HepG2 (cell line): ENCODE data around the gene NXPH1. TPM values are rescaled to one million over a fixed set of nuclear protein-coding genes. Genes with fewer than 3 reads are reported as not detected.

Experiments
- ATAC-seq: fragments of 200-7000 bp; cut with Tn5 transposase; 3 replicates; pipeline ENCODE4 v1.9.1; 2020; ENCODE audit warnings: mild to moderate bottlenecking, moderate library complexity
- BruUV-seq: library from RNA; stranded (reverse); fragments of 400-500 nt; replicated peaks from 2 replicates; lab custom pipeline; 2021; lab: Mats Ljungman, UMichigan
- CTCF ChIA-PET: fragments of 300-600 bp; formaldehyde crosslinking; extraction: SDS; loops from one replicate; lab custom pipeline; 2021; ENCODE audit warnings: low total read pairs, inconsistent platforms, low intra/inter-chr PET ratio; lab: Yijun Ruan, JAX
- POLR2A ChIA-PET: fragments of 350-600 bp; sonication (Branson Sonifier 250); formaldehyde crosslinking; loops from one replicate; lab custom pipeline; 2020; ENCODE audit warnings: antibody characterized with exemption, inconsistent platforms; lab: Yijun Ruan, JAX
- DNase-seq: peaks from one replicate; pipeline ENCODE4 v3.0.0-alpha.2; 2015; ENCODE audit warnings: low spot score
- FAIRE-seq: peaks from 3 replicates; lab custom pipeline; 2011; peaks lifted over from hg19 to GRCh38; lab: Jason Lieb, UNC
- H2AFZ ChIP-seq: one replicate; pipeline ENCODE4 v1.6.1; 2011; ENCODE audit warnings: low read length, inconsistent platforms
- H3K27ac ChIP-seq: fragments of 300-600 bp; 3 replicates; pipeline ENCODE4 v1.8.0; 2011; ENCODE audit warnings: mixed run types, mild to moderate bottlenecking, mixed read lengths, low read length, inconsistent platforms; ENCODE audit not compliant: insufficient read depth; ENCODE audit errors: extremely low read length
- H3K27me3 ChIP-seq, 2 experiments: fragments of 200-600 bp in 1 of 2; 2 replicates in 1 of 2; 3 replicates in 1 of 2; pipeline versions ENCODE4 v1.6.0 to v1.8.0; 2011; ENCODE audit warnings: low read length in 2 of 2, mild to moderate bottlenecking in 2 of 2, moderate library complexity in 2 of 2, inconsistent platforms in 1 of 2; ENCODE audit not compliant: insufficient read depth in 2 of 2, control insufficient read depth in 1 of 2
- H3K36me3 ChIP-seq, 2 experiments: fragments of 200-600 bp in 1 of 2; replicated peaks in 1 of 2; 2 replicates in 1 of 2; 3 replicates in 1 of 2; pipeline versions ENCODE4 v1.5.1 to v1.8.0; 2011; ENCODE audit warnings: low read length in 2 of 2, inconsistent platforms in 1 of 2; ENCODE audit not compliant: insufficient read depth in 2 of 2, control insufficient read depth in 1 of 2
- H3K4me1 ChIP-seq: 2 replicates; pipeline ENCODE4 v1.5.1; 2012; ENCODE audit warnings: low read length, inconsistent platforms; ENCODE audit not compliant: insufficient read depth
- H3K4me2 ChIP-seq: 2 replicates; pipeline ENCODE4 v1.6.0; 2011; ENCODE audit warnings: low read depth, low read length, inconsistent platforms
- H3K4me3 ChIP-seq, 3 experiments: fragments of 200-600 bp in 1 of 3; sonication (generic), shearing (Covaris generic) in 1 of 3; replicated peaks in 1 of 3; 2 replicates each; pipeline ENCODE4 v1.5.1; 2011 to 2016; ENCODE audit warnings: low read length in 3 of 3, inconsistent platforms in 2 of 3, low read depth in 2 of 3, mild to moderate bottlenecking in 2 of 3, control low read depth in 1 of 3, mixed read lengths in 1 of 3; ENCODE audit not compliant: insufficient read depth in 1 of 3
- H3K79me2 ChIP-seq: one replicate; pipeline ENCODE4 v1.6.1; 2011; ENCODE audit warnings: low read length, inconsistent platforms; ENCODE audit not compliant: insufficient read depth
- H3K9ac ChIP-seq: 2 replicates; pipeline ENCODE4 v1.6.0; 2011; ENCODE audit warnings: mild to moderate bottlenecking, low read depth, low read length, inconsistent platforms; ENCODE audit not compliant: insufficient read depth
- H3K9me3 ChIP-seq: 2 replicates; pipeline ENCODE4 v1.5.1; 2012; ENCODE audit warnings: mild to moderate bottlenecking, low read length
- H4K20me1 ChIP-seq: 2 replicates; pipeline ENCODE4 v1.6.0; 2011; ENCODE audit warnings: inconsistent platforms, mild to moderate bottlenecking, low read length, moderate library complexity; ENCODE audit not compliant: insufficient read depth
- PHF20 ChIP-seq: sonication (generic); formaldehyde crosslinking; IDR thresholded peaks from 2 replicates; pipeline ENCODE4 v1.5.0; 2020; ENCODE audit warnings: mild to moderate bottlenecking, missing genetic modification reagents
- ZNF549 ChIP-seq: sonication (generic); formaldehyde crosslinking; IDR thresholded peaks from 2 replicates; pipeline ENCODE4 v1.5.0; 2020; ENCODE audit warnings: missing genetic modification reagents
- ZNF720 ChIP-seq: sonication (generic); formaldehyde crosslinking; IDR thresholded peaks from 2 replicates; pipeline ENCODE4 v1.4.0; 2020; ENCODE audit warnings: missing genetic modification reagents
- ZSCAN12 ChIP-seq: sonication (generic); formaldehyde crosslinking; IDR thresholded peaks from 2 replicates; pipeline ENCODE4 v1.9.0; 2021; ENCODE audit warnings: mild to moderate bottlenecking, missing genetic modification reagents
- WGBS: methylation state at CpG from one replicate; pipeline ENCODE4 v1.1.6; 2017; ENCODE audit warnings: low lambda C conversion rate; 5-methylcytosine and 5-hydroxymethylcytosine counted together
- in situ Hi-C: cut with HindIII; loops from 2 replicates; pipeline ENCODE4 v1.10.0; 2017; ENCODE audit warnings: low pct_unique_long_range_greater_than_20kb; ENCODE audit not compliant: extremely low pct_ligation_motif_present
- intact Hi-C: fragments of 100-400 bp; cut with micrococcal nuclease; formaldehyde crosslinking; loops from one replicate; pipeline ENCODE4 v1.10.0; 2022; ENCODE audit not compliant: unreplicated experiment
- polyA plus RNA-seq, 8 experiments: library from polyadenylated mRNA; depleted of rRNA in 3 of 8; stranded (reverse) in 7 of 8; unstranded in 1 of 8; fragments of >200 nt; fragmentation: Illumina TruSeq in 4 of 8; extraction: Trizol in 4 of 8; gene quantifications; 2 replicates each; pipeline versions ENCODE4 v1.2.1 to v1.2.3, GENCODE V29; 2011 to 2016; ENCODE audit warnings: low read depth in 4 of 8, missing spikeins in 1 of 8, mixed read lengths in 1 of 8; ENCODE audit not compliant: insufficient read depth in 1 of 8
- total RNA-seq, 5 experiments: library from RNA; depleted of rRNA; stranded (reverse); fragments of >200 nt; fragmentation: Illumina TruSeq; extraction: Trizol; gene quantifications; 2 replicates each; pipeline ENCODE4 v1.2.3, GENCODE V29; 2016; ENCODE audit warnings: low read depth in 1 of 5
- TF ChIP-seq, protein P1 (sequence below): sonication (generic); formaldehyde crosslinking; IDR thresholded peaks from 2 replicates; pipeline ENCODE4 v1.5.0; 2020; ENCODE audit warnings: mild to moderate bottlenecking, missing genetic modification reagents, moderate library complexity
- TF ChIP-seq, protein P2 (sequence below): sonication (generic); formaldehyde crosslinking; IDR thresholded peaks from 2 replicates; pipeline ENCODE4 v1.5.0; 2020; ENCODE audit warnings: missing genetic modification reagents
- TF ChIP-seq, protein P3 (sequence below): sonication (generic); formaldehyde crosslinking; IDR thresholded peaks from 2 replicates; pipeline ENCODE4 v1.9.0; 2022; ENCODE audit warnings: low read depth, missing genetic modification reagents

The NXPH1 gene
- total and polyA plus RNA-seq, 2 of the 13 experiments (the other 11 are each of a cell fraction or from before 2014, with no cell fraction given) = not detected

DNA sequence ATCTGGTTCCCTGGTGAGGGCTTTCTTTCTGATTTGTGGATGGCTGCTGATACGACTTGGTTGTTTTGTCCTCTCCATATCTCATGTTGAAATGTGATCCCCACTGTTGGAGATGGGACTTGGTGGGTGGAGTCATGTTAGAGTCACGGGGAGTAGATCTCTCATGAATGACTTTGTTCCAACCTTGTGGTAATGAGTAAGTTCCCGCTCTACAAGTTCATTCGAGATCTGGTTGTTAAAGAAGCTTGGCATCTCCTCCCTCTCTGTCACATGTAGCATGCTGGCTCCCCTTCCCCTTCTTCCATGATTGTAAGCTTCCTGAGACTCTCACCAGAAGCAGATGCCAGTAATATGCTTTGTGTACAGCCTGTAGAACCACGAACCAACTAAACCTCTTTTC is 37.1 kb upstream of the NXPH1 start:
- H2AFZ ChIP-seq = no peak overlapping the region
- no peak overlapping the region for H3K9ac ChIP-seq
- H3K4me1 ChIP-seq = no peaks in the 10 kb centered on the region
- 8% methylated on average over 5 of the region's 5 CpGs for whole genome bisulfite sequencing
- no peak overlapping the region for H3K4me2 ChIP-seq
- H3K79me2 ChIP-seq = no peaks in the 10 kb centered on the region
- intact Hi-C loops = no loop called here
- BruUV-seq = no TSS peak
- no peak for DNase-seq
- H3K4me3 ChIP-seq = no peak overlapping the region
- in situ Hi-C loops = no loop called here
- no peaks in the 10 kb centered on the region for H3K9me3 ChIP-seq
- FAIRE-seq = no peak
- no peaks in the 10 kb centered on the region for H3K27me3 ChIP-seq
- TF ChIP-seq, protein P1, sequence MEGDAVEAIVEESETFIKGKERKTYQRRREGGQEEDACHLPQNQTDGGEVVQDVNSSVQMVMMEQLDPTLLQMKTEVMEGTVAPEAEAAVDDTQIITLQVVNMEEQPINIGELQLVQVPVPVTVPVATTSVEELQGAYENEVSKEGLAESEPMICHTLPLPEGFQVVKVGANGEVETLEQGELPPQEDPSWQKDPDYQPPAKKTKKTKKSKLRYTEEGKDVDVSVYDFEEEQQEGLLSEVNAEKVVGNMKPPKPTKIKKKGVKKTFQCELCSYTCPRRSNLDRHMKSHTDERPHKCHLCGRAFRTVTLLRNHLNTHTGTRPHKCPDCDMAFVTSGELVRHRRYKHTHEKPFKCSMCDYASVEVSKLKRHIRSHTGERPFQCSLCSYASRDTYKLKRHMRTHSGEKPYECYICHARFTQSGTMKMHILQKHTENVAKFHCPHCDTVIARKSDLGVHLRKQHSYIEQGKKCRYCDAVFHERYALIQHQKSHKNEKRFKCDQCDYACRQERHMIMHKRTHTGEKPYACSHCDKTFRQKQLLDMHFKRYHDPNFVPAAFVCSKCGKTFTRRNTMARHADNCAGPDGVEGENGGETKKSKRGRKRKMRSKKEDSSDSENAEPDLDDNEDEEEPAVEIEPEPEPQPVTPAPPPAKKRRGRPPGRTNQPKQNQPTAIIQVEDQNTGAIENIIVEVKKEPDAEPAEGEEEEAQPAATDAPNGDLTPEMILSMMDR (CRISPR knock-in tag) = no peak
- TF ChIP-seq ZSCAN12 (no peak), ZNF720 (CRISPR knock-in tag) (no peak), PHF20 (CRISPR knock-in tag) (no peak), ZNF549 (no peak)
- TF ChIP-seq, protein P2, sequence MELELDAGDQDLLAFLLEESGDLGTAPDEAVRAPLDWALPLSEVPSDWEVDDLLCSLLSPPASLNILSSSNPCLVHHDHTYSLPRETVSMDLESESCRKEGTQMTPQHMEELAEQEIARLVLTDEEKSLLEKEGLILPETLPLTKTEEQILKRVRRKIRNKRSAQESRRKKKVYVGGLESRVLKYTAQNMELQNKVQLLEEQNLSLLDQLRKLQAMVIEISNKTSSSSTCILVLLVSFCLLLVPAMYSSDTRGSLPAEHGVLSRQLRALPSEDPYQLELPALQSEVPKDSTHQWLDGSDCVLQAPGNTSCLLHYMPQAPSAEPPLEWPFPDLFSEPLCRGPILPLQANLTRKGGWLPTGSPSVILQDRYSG (CRISPR knock-in tag) = no peak
- TF ChIP-seq, protein P3, sequence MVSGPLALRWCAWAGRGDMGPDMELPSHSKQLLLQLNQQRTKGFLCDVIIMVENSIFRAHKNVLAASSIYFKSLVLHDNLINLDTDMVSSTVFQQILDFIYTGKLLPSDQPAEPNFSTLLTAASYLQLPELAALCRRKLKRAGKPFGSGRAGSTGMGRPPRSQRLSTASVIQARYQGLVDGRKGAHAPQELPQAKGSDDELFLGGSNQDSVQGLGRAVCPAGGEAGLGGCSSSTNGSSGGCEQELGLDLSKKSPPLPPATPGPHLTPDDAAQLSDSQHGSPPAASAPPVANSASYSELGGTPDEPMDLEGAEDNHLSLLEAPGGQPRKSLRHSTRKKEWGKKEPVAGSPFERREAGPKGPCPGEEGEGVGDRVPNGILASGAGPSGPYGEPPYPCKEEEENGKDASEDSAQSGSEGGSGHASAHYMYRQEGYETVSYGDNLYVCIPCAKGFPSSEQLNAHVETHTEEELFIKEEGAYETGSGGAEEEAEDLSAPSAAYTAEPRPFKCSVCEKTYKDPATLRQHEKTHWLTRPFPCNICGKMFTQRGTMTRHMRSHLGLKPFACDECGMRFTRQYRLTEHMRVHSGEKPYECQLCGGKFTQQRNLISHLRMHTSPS (CRISPR knock-in tag) = no peak
- TF ChIP-seq, all 625 proteins: peak for 0
- CTCF ChIA-PET = no interaction called here
- Histone ChIP-seq H4K20me1 (no peaks in the 10 kb centered on the region), H3K36me3 (no peaks in the 10 kb centered on the region), H3K27ac (no peak overlapping the region)
- ATAC-seq = no peak
- POLR2A ChIA-PET = no interaction called here
